HG03066 (cell line): Measurements from ENCODE around the gene MAPK7.

ENCODE experiments used
- ATAC-seq: cut with Tn5 transposase; IDR thresholded peaks from one replicate; pipeline ENCODE4 v1.9.1; 2021; ENCODE audit warnings: low read depth; ENCODE audit not compliant: unreplicated experiment

MAPK7 gene

GRCh38 chr17:19362277-19363113 is 15.8 kb upstream of the MAPK7 start, which contains the start of gene B9D1:
Gene B9D1 (minus strand): TSS chr17:19362723. CDS start chr17:19362569, 154 bp downstream.
- ATAC-seq: peak; percentile 79

- ATAC-seq: no peak
Measured at GRCh38 chr17:19363114-19363438, 15.2 kb upstream of the MAPK7 start.

- no peak for ATAC-seq
Measured at GRCh38 chr17:19363460-19364035, 14.8 kb upstream of the MAPK7 start.

- no peak for ATAC-seq
Measured at GRCh38 chr17:19364699-19365498, 13.4 kb upstream of the MAPK7 start.

- ATAC-seq: no peak
Measured at GRCh38 chr17:19365499-19365817, 12.8 kb upstream of the MAPK7 start.

GRCh38 chr17:19365833-19366636 is 12.3 kb upstream of the MAPK7 start:
- ATAC-seq: no peak

- ATAC-seq: no peak
Measured at GRCh38 chr17:19366637-19366972, 11.7 kb upstream of the MAPK7 start.

- no peak for ATAC-seq
Measured at GRCh38 chr17:19368229-19368628, 10.1 kb upstream of the MAPK7 start.

- no peak for ATAC-seq
Measured at GRCh38 chr17:19369107-19369778, 9.1 kb upstream of the MAPK7 start.

GRCh38 chr17:19369846-19370492 is 8.3 kb upstream of the MAPK7 start:
- no peak for ATAC-seq

GRCh38 chr17:19370493-19370960 is 7.8 kb upstream of the MAPK7 start:
- ATAC-seq: no peak

GRCh38 chr17:19371259-19372010 is 6.9 kb upstream of the MAPK7 start:
- no peak for ATAC-seq

- ATAC-seq: no peak
Measured at GRCh38 chr17:19372011-19372370, 6.3 kb upstream of the MAPK7 start.

- ATAC-seq: no peak
Measured at GRCh38 chr17:19372439-19372838, 5.9 kb upstream of the MAPK7 start.

- ATAC-seq: no peak
Measured at GRCh38 chr17:19372866-19373504, 5.3 kb upstream of the MAPK7 start.

- no peak for ATAC-seq
Measured at GRCh38 chr17:19374136-19374535, 4.2 kb upstream of the MAPK7 start.

GRCh38 chr17:19375732-19376131 is 2.6 kb upstream of the MAPK7 start:
- ATAC-seq: no peak

GRCh38 chr17:19376811-19377210 is 1.5 kb upstream of the MAPK7 start:
- no peak for ATAC-seq
